HepG2 (cell line): Measurements from ENCODE around the gene DUSP15. TPM values are rescaled to one million over a fixed set of nuclear protein-coding genes. Genes with fewer than 3 reads are reported as not detected.

Experiments used
- ATAC-seq: fragments of 200-7000 bp; cut with Tn5 transposase; 3 replicates; pipeline ENCODE4 v1.9.1; 2020; ENCODE audit warnings: mild to moderate bottlenecking, moderate library complexity
- BruUV-seq: library from RNA; stranded (reverse); fragments of 400-500 nt; replicated peaks from 2 replicates; lab custom pipeline; 2021; lab: Mats Ljungman, UMichigan
- CTCF ChIA-PET: fragments of 300-600 bp; formaldehyde crosslinking; extraction: SDS; loops from one replicate; lab custom pipeline; 2021; ENCODE audit warnings: low total read pairs, inconsistent platforms, low intra/inter-chr PET ratio; lab: Yijun Ruan, JAX
- POLR2A ChIA-PET: fragments of 350-600 bp; sonication (Branson Sonifier 250); formaldehyde crosslinking; loops from one replicate; lab custom pipeline; 2020; ENCODE audit warnings: antibody characterized with exemption, inconsistent platforms; lab: Yijun Ruan, JAX
- DNase-seq: peaks from one replicate; pipeline ENCODE4 v3.0.0-alpha.2; 2015; ENCODE audit warnings: low spot score
- FAIRE-seq: peaks from 3 replicates; lab custom pipeline; 2011; peaks lifted over from hg19 to GRCh38; lab: Jason Lieb, UNC
- H2AFZ ChIP-seq: one replicate; pipeline ENCODE4 v1.6.1; 2011; ENCODE audit warnings: low read length, inconsistent platforms
- H3K27ac ChIP-seq: fragments of 300-600 bp; 3 replicates; pipeline ENCODE4 v1.8.0; 2011; ENCODE audit warnings: mixed run types, mild to moderate bottlenecking, mixed read lengths, low read length, inconsistent platforms; ENCODE audit not compliant: insufficient read depth; ENCODE audit errors: extremely low read length
- H3K27me3 ChIP-seq, 2 experiments: fragments of 200-600 bp in 1 of 2; 2 replicates in 1 of 2; 3 replicates in 1 of 2; pipeline versions ENCODE4 v1.6.0 to v1.8.0; 2011; ENCODE audit warnings: low read length in 2 of 2, mild to moderate bottlenecking in 2 of 2, moderate library complexity in 2 of 2, inconsistent platforms in 1 of 2; ENCODE audit not compliant: insufficient read depth in 2 of 2, control insufficient read depth in 1 of 2
- H3K36me3 ChIP-seq, 2 experiments: fragments of 200-600 bp in 1 of 2; replicated peaks in 1 of 2; 2 replicates in 1 of 2; 3 replicates in 1 of 2; pipeline versions ENCODE4 v1.5.1 to v1.8.0; 2011; ENCODE audit warnings: low read length in 2 of 2, inconsistent platforms in 1 of 2; ENCODE audit not compliant: insufficient read depth in 2 of 2, control insufficient read depth in 1 of 2
- H3K4me1 ChIP-seq: 2 replicates; pipeline ENCODE4 v1.5.1; 2012; ENCODE audit warnings: low read length, inconsistent platforms; ENCODE audit not compliant: insufficient read depth
- H3K4me2 ChIP-seq: 2 replicates; pipeline ENCODE4 v1.6.0; 2011; ENCODE audit warnings: low read depth, low read length, inconsistent platforms
- H3K4me3 ChIP-seq, 3 experiments: fragments of 200-600 bp in 1 of 3; sonication (generic), shearing (Covaris generic) in 1 of 3; replicated peaks in 1 of 3; 2 replicates each; pipeline ENCODE4 v1.5.1; 2011 to 2016; ENCODE audit warnings: low read length in 3 of 3, inconsistent platforms in 2 of 3, low read depth in 2 of 3, mild to moderate bottlenecking in 2 of 3, control low read depth in 1 of 3, mixed read lengths in 1 of 3; ENCODE audit not compliant: insufficient read depth in 1 of 3
- H3K79me2 ChIP-seq: one replicate; pipeline ENCODE4 v1.6.1; 2011; ENCODE audit warnings: low read length, inconsistent platforms; ENCODE audit not compliant: insufficient read depth
- H3K9ac ChIP-seq: 2 replicates; pipeline ENCODE4 v1.6.0; 2011; ENCODE audit warnings: mild to moderate bottlenecking, low read depth, low read length, inconsistent platforms; ENCODE audit not compliant: insufficient read depth
- H3K9me3 ChIP-seq: 2 replicates; pipeline ENCODE4 v1.5.1; 2012; ENCODE audit warnings: mild to moderate bottlenecking, low read length
- H4K20me1 ChIP-seq: 2 replicates; pipeline ENCODE4 v1.6.0; 2011; ENCODE audit warnings: inconsistent platforms, mild to moderate bottlenecking, low read length, moderate library complexity; ENCODE audit not compliant: insufficient read depth
- BRF2 ChIP-seq: sonication (generic); formaldehyde crosslinking; IDR thresholded peaks from 2 replicates; pipeline ENCODE4 v1.8.1; 2022; ENCODE audit warnings: mild to moderate bottlenecking, missing genetic modification reagents
- ELF4 ChIP-seq: sonication (generic); formaldehyde crosslinking; IDR thresholded peaks from 2 replicates; pipeline ENCODE4 v1.5.0; 2020; ENCODE audit warnings: missing genetic modification reagents, mild to moderate bottlenecking, moderate library complexity, borderline replicate concordance
- FOSL2 ChIP-seq: sonication (generic); formaldehyde crosslinking; IDR thresholded peaks from 2 replicates; pipeline ENCODE4 v1.4.0; 2020; ENCODE audit warnings: missing genetic modification reagents
- HNRNPH1 ChIP-seq: fragments of 200-400 bp; formaldehyde crosslinking; optimal IDR thresholded peaks from 2 replicates; pipeline ENCODE3; 2017; ENCODE audit warnings: mild to moderate bottlenecking, low read depth, low read length
- MIER3 ChIP-seq: IDR thresholded peaks from 2 replicates; pipeline ENCODE4 v1.6.1; 2016; ENCODE audit warnings: missing compliant biosample characterization, borderline replicate concordance
- PLSCR1 ChIP-seq: sonication (generic); formaldehyde crosslinking; IDR thresholded peaks from 2 replicates; pipeline ENCODE4 v1.5.0; 2020; ENCODE audit warnings: missing genetic modification reagents, mild to moderate bottlenecking, borderline replicate concordance
- TAF1 ChIP-seq: sonication (generic); formaldehyde crosslinking; IDR thresholded peaks from 2 replicates; pipeline ENCODE4 v1.4.0; 2020; ENCODE audit warnings: missing genetic modification reagents
- ZNF468 ChIP-seq: sonication (generic); formaldehyde crosslinking; IDR thresholded peaks from 2 replicates; pipeline ENCODE4 v1.8.0; 2022; ENCODE audit warnings: mild to moderate bottlenecking, moderate library complexity, missing genetic modification reagents
- ZNF512B ChIP-seq: sonication (generic); formaldehyde crosslinking; IDR thresholded peaks from 2 replicates; pipeline ENCODE4 v1.5.1; 2020; ENCODE audit warnings: missing genetic modification reagents, mild to moderate bottlenecking, borderline replicate concordance
- ZNF562 ChIP-seq: sonication (generic); formaldehyde crosslinking; IDR thresholded peaks from 2 replicates; pipeline ENCODE4 v1.8.0; 2022; ENCODE audit warnings: missing genetic modification reagents, borderline replicate concordance
- ZNF607 ChIP-seq: sonication (generic); formaldehyde crosslinking; IDR thresholded peaks from 2 replicates; pipeline ENCODE4 v1.5.1; 2020; ENCODE audit warnings: missing genetic modification reagents, mild to moderate bottlenecking, borderline replicate concordance
- ZNF879 ChIP-seq: sonication (generic); formaldehyde crosslinking; IDR thresholded peaks from 2 replicates; pipeline ENCODE4 v1.8.1; 2023; ENCODE audit warnings: missing genetic modification reagents
- WGBS: methylation state at CpG from one replicate; pipeline ENCODE4 v1.1.6; 2017; ENCODE audit warnings: low lambda C conversion rate; 5-methylcytosine and 5-hydroxymethylcytosine counted together
- in situ Hi-C: cut with HindIII; loops from 2 replicates; pipeline ENCODE4 v1.10.0; 2017; ENCODE audit warnings: low pct_unique_long_range_greater_than_20kb; ENCODE audit not compliant: extremely low pct_ligation_motif_present
- intact Hi-C: fragments of 100-400 bp; cut with micrococcal nuclease; formaldehyde crosslinking; loops from one replicate; pipeline ENCODE4 v1.10.0; 2022; ENCODE audit not compliant: unreplicated experiment
- polyA plus RNA-seq, 8 experiments: library from polyadenylated mRNA; depleted of rRNA in 3 of 8; stranded (reverse) in 7 of 8; unstranded in 1 of 8; fragments of >200 nt; fragmentation: Illumina TruSeq in 4 of 8; extraction: Trizol in 4 of 8; gene quantifications; 2 replicates each; pipeline versions ENCODE4 v1.2.1 to v1.2.3, GENCODE V29; 2011 to 2016; ENCODE audit warnings: low read depth in 4 of 8, missing spikeins in 1 of 8, mixed read lengths in 1 of 8; ENCODE audit not compliant: insufficient read depth in 1 of 8
- total RNA-seq, 5 experiments: library from RNA; depleted of rRNA; stranded (reverse); fragments of >200 nt; fragmentation: Illumina TruSeq; extraction: Trizol; gene quantifications; 2 replicates each; pipeline ENCODE4 v1.2.3, GENCODE V29; 2016; ENCODE audit warnings: low read depth in 1 of 5

The DUSP15 gene
- total and polyA plus RNA-seq, 2 of the 13 experiments (the other 11 are each of a cell fraction or from before 2014, with no cell fraction given): 0.17 to 0.93 TPM

- FAIRE-seq (no peak), DNase-seq (no peak), ATAC-seq (no peak)
- BruUV-seq: no TSS peak
- H4K20me1 ChIP-seq: no peaks in the 10 kb centered on the region
- CTCF ChIA-PET: no interaction called here
- H3K9me3 ChIP-seq: no peaks in the 10 kb centered on the region
- H3K4me2 ChIP-seq: no peak overlapping the region
- H3K4me1 ChIP-seq: no peaks in the 10 kb centered on the region
- no peak overlapping the region for H3K9ac ChIP-seq
- intact Hi-C loops (no loop called here), in situ Hi-C loops (no loop called here)
- H2AFZ ChIP-seq: no peak overlapping the region
- peaks cover 10 to 87% of the 10 kb centered on the region in 2 experiments for H3K27me3 ChIP-seq
- no peaks in the 10 kb centered on the region for H3K36me3 ChIP-seq
- 28% methylated on average over 6 of the region's 7 CpGs for WGBS
- H3K79me2 ChIP-seq: no peaks in the 10 kb centered on the region
- POLR2A ChIA-PET: no interaction called here
- no peak overlapping the region for H3K4me3 ChIP-seq
- TF ChIP-seq ZNF607 (no peak), MIER3 (CRISPR knock-in tag) (no peak), BRF2 (no peak), FOSL2 (CRISPR knock-in tag) (no peak), TAF1 (CRISPR knock-in tag) (no peak)
- H3K27ac ChIP-seq: no peak overlapping the region
These were observed 45.4 kb upstream of the DUSP15 start for GRCh38 chr20:31915491-31916280.

GRCh38 chr20:31914170-31914569, 43.8 kb upstream of the DUSP15 start:
- no peak overlapping the region for H3K4me2 ChIP-seq
- H3K27ac ChIP-seq: no peak overlapping the region
- intact Hi-C loops: no loop called here
- H3K79me2 ChIP-seq: no peaks in the 10 kb centered on the region
- POLR2A ChIA-PET: no interaction called here
- H3K9ac ChIP-seq: no peak overlapping the region
- H3K27me3 ChIP-seq: peaks cover 8 to 83% of the 10 kb centered on the region in 2 experiments
- CTCF ChIA-PET: no interaction called here
- no peak for DNase-seq
- TF ChIP-seq ELF4 (no peak), ZNF512B (CRISPR knock-in tag) (no peak), HNRNPH1 (no peak), ZNF468 (CRISPR knock-in tag) (no peak), ZNF879 (no peak), ZNF562 (CRISPR knock-in tag) (no peak), PLSCR1 (CRISPR knock-in tag) (no peak)
- TF ChIP-seq, all 625 proteins: peak for 0
- no peak overlapping the region for H3K4me3 ChIP-seq
- in situ Hi-C loops: no loop called here
- no peak for ATAC-seq
- no peak overlapping the region for H2AFZ ChIP-seq
- no TSS peak for BruUV-seq
- no peaks in the 10 kb centered on the region for H3K4me1 ChIP-seq
- 39% methylated on average over 5 of the region's 5 CpGs for WGBS
- H3K36me3 ChIP-seq: no peaks in the 10 kb centered on the region
- no peaks in the 10 kb centered on the region for H3K9me3 ChIP-seq
- no peaks in the 10 kb centered on the region for H4K20me1 ChIP-seq
- no peak for FAIRE-seq
